WERI-Rb-1 (cell line): ENCODE results near the gene CCDC92B.

Experiments
- DNase-seq: peaks from one replicate; pipeline ENCODE4 v3.0.0-alpha.2; 2020
- H3K27ac ChIP-seq: fragments of 250-450 bp; sonication (Bioruptor Pico); 2 replicates; pipeline ENCODE4 v1.5.1; 2020; ENCODE audit warnings: mild to moderate bottlenecking, moderate library complexity
- H3K27me3 ChIP-seq: fragments of 250-450 bp; sonication (Bioruptor Pico); 2 replicates; pipeline ENCODE4 v1.5.1; 2021; ENCODE audit warnings: mild to moderate bottlenecking, low read depth, moderate library complexity; ENCODE audit not compliant: insufficient read depth, severe bottlenecking
- H3K36me3 ChIP-seq: fragments of 250-450 bp; sonication (Bioruptor Pico); 2 replicates; pipeline ENCODE4 v1.5.1; 2020; ENCODE audit warnings: mild to moderate bottlenecking, moderate library complexity
- H3K4me3 ChIP-seq: 2 replicates; pipeline ENCODE4 v1.5.1; 2011; ENCODE audit warnings: low read depth, mild to moderate bottlenecking, control low read depth, low read length
- H3K9me3 ChIP-seq: fragments of 250-450 bp; sonication (Bioruptor Pico); 2 replicates; pipeline ENCODE4 v1.5.1; 2021; ENCODE audit warnings: mild to moderate bottlenecking, moderate library complexity; ENCODE audit not compliant: severe bottlenecking
- TF ChIP-seq, protein P1 (sequence below): IDR thresholded peaks from 2 replicates; pipeline ENCODE4 v1.5.1; 2011; ENCODE audit warnings: low read depth, mild to moderate bottlenecking, control low read depth, inconsistent platforms, low read length

CCDC92B gene

DNA sequence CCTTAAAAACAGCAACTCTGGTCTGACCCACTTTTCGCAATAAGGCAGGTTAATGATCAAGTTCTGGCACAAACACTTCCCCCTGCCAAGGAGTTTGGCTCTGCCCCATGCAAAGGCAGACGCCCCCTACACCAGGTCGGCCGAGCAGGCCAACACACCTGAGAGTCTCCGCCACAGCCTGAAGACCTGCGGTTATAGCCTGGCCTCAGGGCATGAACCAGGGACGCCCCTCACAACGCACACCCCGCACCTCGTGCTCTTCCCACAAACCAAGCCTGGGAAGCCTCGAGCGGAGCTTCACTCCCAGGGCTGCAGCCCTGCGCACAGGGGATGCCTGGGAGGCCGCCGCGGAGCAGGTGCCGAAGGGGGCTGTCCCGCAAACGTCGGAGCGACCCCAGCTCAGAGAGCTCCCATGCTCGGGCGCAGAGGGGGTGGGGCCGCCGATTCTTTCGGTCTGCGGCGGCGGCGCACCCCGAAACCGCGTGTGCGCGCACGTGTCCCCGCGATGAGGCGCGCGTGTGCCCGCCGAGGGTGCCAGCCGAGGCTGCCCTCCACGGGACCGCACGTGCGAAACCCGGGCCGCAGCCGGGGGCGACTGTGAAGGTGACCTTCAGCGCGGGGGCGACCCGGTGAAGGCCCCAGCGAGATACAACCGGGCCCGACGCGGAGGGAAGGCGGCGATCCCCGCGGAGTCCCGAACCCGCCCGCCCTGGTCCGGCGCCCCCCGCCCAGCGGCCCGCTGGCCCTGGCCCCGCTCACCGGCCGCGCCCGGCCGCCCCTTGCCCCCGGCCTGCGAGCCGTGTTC lies 38.4 kb downstream of the CCDC92B start:
- TF ChIP-seq, protein P1, sequence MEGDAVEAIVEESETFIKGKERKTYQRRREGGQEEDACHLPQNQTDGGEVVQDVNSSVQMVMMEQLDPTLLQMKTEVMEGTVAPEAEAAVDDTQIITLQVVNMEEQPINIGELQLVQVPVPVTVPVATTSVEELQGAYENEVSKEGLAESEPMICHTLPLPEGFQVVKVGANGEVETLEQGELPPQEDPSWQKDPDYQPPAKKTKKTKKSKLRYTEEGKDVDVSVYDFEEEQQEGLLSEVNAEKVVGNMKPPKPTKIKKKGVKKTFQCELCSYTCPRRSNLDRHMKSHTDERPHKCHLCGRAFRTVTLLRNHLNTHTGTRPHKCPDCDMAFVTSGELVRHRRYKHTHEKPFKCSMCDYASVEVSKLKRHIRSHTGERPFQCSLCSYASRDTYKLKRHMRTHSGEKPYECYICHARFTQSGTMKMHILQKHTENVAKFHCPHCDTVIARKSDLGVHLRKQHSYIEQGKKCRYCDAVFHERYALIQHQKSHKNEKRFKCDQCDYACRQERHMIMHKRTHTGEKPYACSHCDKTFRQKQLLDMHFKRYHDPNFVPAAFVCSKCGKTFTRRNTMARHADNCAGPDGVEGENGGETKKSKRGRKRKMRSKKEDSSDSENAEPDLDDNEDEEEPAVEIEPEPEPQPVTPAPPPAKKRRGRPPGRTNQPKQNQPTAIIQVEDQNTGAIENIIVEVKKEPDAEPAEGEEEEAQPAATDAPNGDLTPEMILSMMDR: no peak
- H3K36me3 ChIP-seq: no peaks in the 10 kb centered on the region
- no peak for DNase-seq
- no peaks in the 10 kb centered on the region for H3K9me3 ChIP-seq
- H3K4me3 ChIP-seq: peak overlapping the region; percentile 62
- no peaks in the 10 kb centered on the region for H3K27me3 ChIP-seq
- H3K27ac ChIP-seq: peak overlapping the region; percentile 83

DNA sequence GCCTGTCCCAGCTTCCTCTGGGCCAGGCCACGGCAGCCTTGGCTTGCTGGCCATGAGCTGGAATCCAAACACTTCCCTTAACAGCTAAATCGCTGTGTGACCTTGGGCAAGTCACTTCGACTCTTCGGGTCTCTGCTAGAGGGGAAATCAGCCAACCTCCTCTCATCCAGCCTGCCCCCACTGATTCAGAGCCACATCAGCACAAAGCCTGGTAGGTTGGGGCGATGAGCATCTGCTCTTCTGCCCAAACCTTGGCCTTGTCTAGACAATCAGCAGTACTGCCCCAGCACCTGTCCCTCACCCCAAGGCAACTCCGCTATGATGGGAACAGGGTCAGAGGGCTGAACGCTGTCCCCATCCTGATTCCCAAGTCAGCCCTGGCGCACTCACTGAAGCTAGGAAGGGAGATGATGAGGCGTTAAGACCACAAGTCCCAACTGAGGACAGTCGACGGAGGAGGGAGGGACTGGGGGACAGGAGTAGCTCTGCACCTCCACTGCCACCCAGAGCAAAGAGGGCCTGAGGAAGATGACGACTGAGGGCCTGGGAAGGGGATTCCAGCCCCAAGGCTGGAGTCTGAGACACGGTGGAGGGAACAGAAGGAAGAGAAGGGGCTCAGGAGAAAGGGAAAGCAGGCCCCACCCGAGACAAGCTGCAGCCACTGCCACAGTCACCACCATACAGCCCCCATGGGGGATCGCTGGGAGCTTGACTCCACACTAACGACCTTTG lies 39.2 kb downstream of the CCDC92B start:
- no peaks in the 10 kb centered on the region for H3K27me3 ChIP-seq
- no peaks in the 10 kb centered on the region; the same call in 1 of the 2 replicates for H3K36me3 ChIP-seq
- TF ChIP-seq, protein P1: no peak
- no peaks in the 10 kb centered on the region for H3K9me3 ChIP-seq
- peak overlapping the region; percentile 62 for H3K4me3 ChIP-seq
- no peak overlapping the region for H3K27ac ChIP-seq
- DNase-seq: no peak

GRCh38 chr17:2709183-2709661 lies 40.2 kb downstream of the CCDC92B start:
- H3K27me3 ChIP-seq: no peaks in the 10 kb centered on the region
- peaks cover 3% of the 10 kb centered on the region for H3K36me3 ChIP-seq
- no peak overlapping the region for H3K4me3 ChIP-seq
- H3K9me3 ChIP-seq: no peaks in the 10 kb centered on the region
- no peak overlapping the region; the same call in 1 of the 2 replicates for H3K27ac ChIP-seq
- DNase-seq: no peak
- TF ChIP-seq, protein P1: no peak

GRCh38 chr17:2708585-2709182 lies 40.8 kb downstream of the CCDC92B start:
- Histone ChIP-seq H3K27ac (no peak overlapping the region), H3K9me3 (no peaks in the 10 kb centered on the region), H3K27me3 (no peaks in the 10 kb centered on the region), H3K36me3 (peaks cover 8% of the 10 kb centered on the region), H3K4me3 (no peak overlapping the region)
- no peak for DNase-seq
- TF ChIP-seq, protein P1: no peak

DNA sequence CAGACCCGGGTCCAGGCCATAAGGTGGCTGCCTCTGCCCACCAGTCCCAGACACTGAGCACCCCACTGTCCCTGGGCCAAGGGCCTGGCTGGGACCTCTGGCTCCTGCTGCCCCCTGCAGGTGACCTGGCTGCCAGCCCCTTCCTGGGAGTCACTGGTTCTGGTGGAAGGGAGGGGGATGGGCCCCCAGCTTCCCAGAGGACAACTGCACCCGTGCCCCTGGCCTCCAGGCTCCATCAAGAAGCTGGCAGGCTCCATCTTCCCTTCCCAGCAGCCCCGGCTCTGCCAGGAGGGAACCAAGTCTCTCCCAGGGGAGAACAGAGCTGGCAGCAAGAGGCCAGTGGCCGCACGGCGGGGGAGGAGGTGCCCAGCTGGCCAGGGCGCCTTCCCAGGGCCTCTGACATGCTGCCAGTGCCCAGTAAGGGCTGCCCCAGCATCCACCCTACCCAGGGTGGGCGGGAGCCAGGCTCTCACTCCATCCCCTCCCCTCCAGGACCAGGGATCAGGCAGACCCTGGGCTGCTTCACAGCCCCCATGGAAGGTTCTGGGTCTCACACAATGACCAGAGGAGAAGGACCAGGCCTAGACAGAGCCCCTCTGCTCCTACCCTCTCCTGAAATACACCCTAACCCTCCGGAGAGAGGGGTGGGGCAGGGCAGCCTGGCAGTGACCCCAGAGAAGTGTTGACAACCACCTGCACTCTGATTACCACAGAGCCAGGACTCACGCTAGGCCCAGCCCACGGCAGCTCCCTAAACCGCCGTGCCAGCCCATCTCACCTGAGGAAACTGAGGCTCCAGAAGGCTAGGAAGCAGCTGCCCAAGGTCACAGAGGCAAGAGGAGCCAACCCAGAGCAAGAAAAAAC lies 41.5 kb downstream of the CCDC92B start:
- no peak overlapping the region for H3K4me3 ChIP-seq

More for the DNA sequence above, 41.5 kb downstream of the CCDC92B start:
- Histone ChIP-seq H3K9me3 (no peaks in the 10 kb centered on the region), H3K36me3 (peaks cover 16% of the 10 kb centered on the region), H3K27ac (peak overlapping the region; percentile 34; the same call in 1 of the 2 replicates), H3K27me3 (no peaks in the 10 kb centered on the region)
- peak; percentile 77 for DNase-seq
- TF ChIP-seq, protein P1: peak; percentile 85
